NCI-H128 (cell line): ENCODE results near the gene FRMD7.
A peak's percentile ranks its signal among the peaks of the same experiment; 100 is the strongest.
"Not testable (repeated sequence)": the region's sequence is repeated elsewhere in the genome, so short reads cannot be mapped to it uniquely, and the experiment has no call there.

Source experiments
- DNase-seq: peaks from one replicate; lab custom pipeline; 2025; ENCODE audit not compliant: unreplicated experiment; lab: John Stamatoyannopoulos, UW

FRMD7 gene

GRCh38 chrX:132094164-132094563 is 33.7 kb downstream of the FRMD7 start:
- no peak for DNase-seq

GRCh38 chrX:132093239-132093860 is 34.5 kb downstream of the FRMD7 start:
- no peak for DNase-seq

- peak; percentile 3 for DNase-seq
These were observed 35.3 kb downstream of the FRMD7 start for GRCh38 chrX:132092439-132093065.

- DNase-seq = no peak
These were observed 37.2 kb downstream of the FRMD7 start for GRCh38 chrX:132090403-132091159.

GRCh38 chrX:132088864-132089263 is 39.0 kb downstream of the FRMD7 start:
- no peak for DNase-seq

- no peak for DNase-seq
These were observed 41.1 kb downstream of the FRMD7 start for GRCh38 chrX:132086672-132087071.

GRCh38 chrX:132085786-132086185 is 42.0 kb downstream of the FRMD7 start:
- no peak for DNase-seq

- no peak for DNase-seq
These were observed 49.9 kb downstream of the FRMD7 start for GRCh38 chrX:132077912-132078311.

- DNase-seq = no peak
These were observed 50.4 kb downstream of the FRMD7 start for GRCh38 chrX:132077414-132077813.

- no peak for DNase-seq
These were observed 56.6 kb downstream of the FRMD7 start for GRCh38 chrX:132071254-132071653.

GRCh38 chrX:132068405-132068804 is 59.4 kb downstream of the FRMD7 start:
- DNase-seq = no peak

- no peak for DNase-seq
These were observed 64.0 kb downstream of the FRMD7 start for GRCh38 chrX:132063862-132064261.

- no peak for DNase-seq
These were observed 64.5 kb downstream of the FRMD7 start for GRCh38 chrX:132063334-132063733.

GRCh38 chrX:132059973-132060540 is 67.8 kb downstream of the FRMD7 start:
- DNase-seq = no peak

GRCh38 chrX:132058975-132059374 is 68.8 kb downstream of the FRMD7 start:
- DNase-seq = no peak

- no peak for DNase-seq
These were observed 69.8 kb downstream of the FRMD7 start for GRCh38 chrX:132058050-132058449.

GRCh38 chrX:132051778-132052177 is 76.0 kb downstream of the FRMD7 start:
- DNase-seq = not testable (repeated sequence)

GRCh38 chrX:132046533-132046932 is 81.3 kb downstream of the FRMD7 start:
- no peak for DNase-seq

- DNase-seq = no peak
These were observed 82.4 kb downstream of the FRMD7 start for GRCh38 chrX:132045456-132045855.

GRCh38 chrX:132044953-132045352 is 82.9 kb downstream of the FRMD7 start:
- no peak for DNase-seq

GRCh38 chrX:132043977-132044376 is 83.8 kb downstream of the FRMD7 start:
- no peak for DNase-seq

GRCh38 chrX:132041015-132041414 is 86.8 kb downstream of the FRMD7 start:
- no peak for DNase-seq
